GM20431 (cell line): ENCODE data around the gene GRIN2A.

Experiments
- in situ Hi-C: fragments of 300-500 bp; cut with MseI, MboI; formaldehyde crosslinking; loops from one replicate; pipeline ENCODE4 v1.15.0; 2020; ENCODE audit warnings: low sequenced_read_pairs; ENCODE audit not compliant: unreplicated experiment

GRIN2A gene

GRCh38 chr16:9996221-9996620, 186.0 kb downstream of the GRIN2A start:
- in situ Hi-C loops, result no loop called here

- in situ Hi-C loops, result no loop called here
Measured at GRCh38 chr16:9992441-9992840, 189.8 kb downstream of the GRIN2A start.

- in situ Hi-C loops, result no loop called here
Measured at GRCh38 chr16:9980981-9981380, 201.2 kb downstream of the GRIN2A start.

GRCh38 chr16:9978160-9978725, 204.0 kb downstream of the GRIN2A start:
- in situ Hi-C loops, result no loop called here

GRCh38 chr16:9977333-9977897, 204.8 kb downstream of the GRIN2A start:
- in situ Hi-C loops, result no loop called here

GRCh38 chr16:9976601-9977000, 205.6 kb downstream of the GRIN2A start:
- in situ Hi-C loops, result no loop called here

- in situ Hi-C loops, result no loop called here
Measured at GRCh38 chr16:9971907-9972306, 210.3 kb downstream of the GRIN2A start.

- in situ Hi-C loops, result no loop called here
Measured at GRCh38 chr16:9970796-9971195, 211.4 kb downstream of the GRIN2A start.

GRCh38 chr16:9970244-9970643, 212.0 kb downstream of the GRIN2A start:
- in situ Hi-C loops, result no loop called here

- in situ Hi-C loops, result no loop called here
Measured at GRCh38 chr16:9969580-9969979, 212.6 kb downstream of the GRIN2A start.

GRCh38 chr16:9966569-9967157, 215.6 kb downstream of the GRIN2A start:
- in situ Hi-C loops, result no loop called here

- in situ Hi-C loops, result no loop called here
Measured at GRCh38 chr16:9965079-9965478, 217.1 kb downstream of the GRIN2A start.

GRCh38 chr16:9964426-9964825, 217.8 kb downstream of the GRIN2A start:
- in situ Hi-C loops, result no loop called here

GRCh38 chr16:9957433-9957832, 224.8 kb downstream of the GRIN2A start:
- in situ Hi-C loops, result no loop called here

GRCh38 chr16:9957002-9957401, 225.2 kb downstream of the GRIN2A start:
- in situ Hi-C loops, result no loop called here

GRCh38 chr16:9955677-9956076, 226.6 kb downstream of the GRIN2A start:
- in situ Hi-C loops, result no loop called here

- in situ Hi-C loops, result no loop called here
Measured at GRCh38 chr16:9953908-9954570, 228.2 kb downstream of the GRIN2A start.

- in situ Hi-C loops, result no loop called here
Measured at GRCh38 chr16:9950658-9951057, 231.6 kb downstream of the GRIN2A start.

GRCh38 chr16:9949396-9949795, 232.8 kb downstream of the GRIN2A start:
- in situ Hi-C loops, result no loop called here

- in situ Hi-C loops, result no loop called here
Measured at GRCh38 chr16:9948933-9949332, 233.3 kb downstream of the GRIN2A start.

GRCh38 chr16:9946022-9946720, 236.1 kb downstream of the GRIN2A start:
- in situ Hi-C loops, result no loop called here
